DOHH2 (cell line): ENCODE results near the gene ST6GALNAC1.

Experiments
- CTCF ChIP-seq: fragments of 200-600 bp; sonication (generic); IDR thresholded peaks from one replicate; pipeline ENCODE4 v1.5.1; 2014; ENCODE audit warnings: antibody characterized with exemption, mild to moderate bottlenecking, low read depth, low read length; ENCODE audit not compliant: poor library complexity, severe bottlenecking
- EZH2phosphoT487 ChIP-seq: fragments of 200-600 bp; sonication (generic); IDR thresholded peaks from 2 replicates; pipeline ENCODE4 v1.6.1; 2017; ENCODE audit warnings: borderline replicate concordance, mild to moderate bottlenecking, antibody characterized with exemption, low read length, moderate library complexity, mixed read lengths

- TF ChIP-seq CTCF: no peak
- TF ChIP-seq EZH2phosphoT487: no peak
Observed at GRCh38 chr17:76671912-76672262, 28.3 kb upstream of the ST6GALNAC1 start.
